Spleen (tissue), 11 donors: ENCODE data around the gene FAM89A. TPM values are rescaled to one million over a fixed set of nuclear protein-coding genes. Genes with fewer than 3 reads are reported as not detected.

Experiments used
- DNase-seq: peaks from one replicate; pipeline ENCODE4 v3.0.0-alpha.2; 2020
- H3K27ac ChIP-seq, 8 donors: fragments of 200-600 bp; sonication (generic) in 7 of 8; 1 replicate in 4 of 8; 2 replicates in 4 of 8; pipeline versions ENCODE4 v1.5.0 to v1.8.0; 2016 to 2021; ENCODE audit warnings: inconsistent platforms in 4 of 8, mild to moderate bottlenecking in 4 of 8, moderate library complexity in 1 of 8
- H3K27me3 ChIP-seq, 7 donors: fragments of 200-600 bp; sonication (generic) in 6 of 7; replicated peaks in 1 of 7; 1 replicate in 4 of 7; 2 replicates in 3 of 7; pipeline versions ENCODE4 v1.5.0 to v1.8.0; 2016 to 2021; ENCODE audit warnings: inconsistent platforms in 3 of 7, mild to moderate bottlenecking in 1 of 7
- H3K36me3 ChIP-seq, 6 donors: fragments of 200-600 bp; sonication (generic) in 5 of 6; 1 replicate in 4 of 6; 2 replicates in 2 of 6; pipeline versions ENCODE4 v1.5.0 to v1.8.0; 2016 to 2021; ENCODE audit warnings: inconsistent platforms in 2 of 6
- H3K4me1 ChIP-seq, 6 donors: fragments of 200-600 bp; sonication (generic) in 5 of 6; 1 replicate in 3 of 6; 2 replicates in 3 of 6; pipeline versions ENCODE4 v1.5.0 to v1.8.0; 2016 to 2021; ENCODE audit warnings: inconsistent platforms in 3 of 6
- H3K4me3 ChIP-seq, 8 donors: fragments of 200-600 bp; sonication (generic) in 7 of 8; 1 replicate in 4 of 8; 2 replicates in 4 of 8; pipeline versions ENCODE4 v1.5.0 to v1.8.0; 2016 to 2021; ENCODE audit warnings: inconsistent platforms in 4 of 8, mild to moderate bottlenecking in 4 of 8, moderate library complexity in 2 of 8
- H3K9me3 ChIP-seq, 8 donors: fragments of 200-600 bp; sonication (generic) in 7 of 8; 1 replicate in 4 of 8; 2 replicates in 4 of 8; pipeline versions ENCODE4 v1.5.0 to v1.8.0; 2016 to 2021; ENCODE audit warnings: inconsistent platforms in 4 of 8
- CTCF ChIP-seq, 11 experiments: fragments of 200-600 bp in 7 of 11; fragments of 450-650 bp in 4 of 11; sonication (generic) in 4 of 11; IDR thresholded peaks in 8 of 11; conservative IDR thresholded peaks in 3 of 11; 1 replicate in 7 of 11; 2 replicates in 4 of 11; pipeline versions ENCODE4 v1.4.0 to v1.8.0; 2016 to 2021; ENCODE audit warnings: antibody characterized with exemption in 11 of 11, inconsistent platforms in 4 of 11, mild to moderate bottlenecking in 1 of 11
- POLR2A ChIP-seq, 3 donors: fragments of 450-650 bp; IDR thresholded peaks; one replicate each; pipeline ENCODE4 v1.5.1; 2017; ENCODE audit warnings: antibody characterized with exemption in 3 of 3, mild to moderate bottlenecking in 1 of 3
- POLR2AphosphoS5 ChIP-seq, 3 donors: sonication (generic); formaldehyde crosslinking; IDR thresholded peaks; one replicate each; pipeline ENCODE4 v1.5.1; 2017; ENCODE audit warnings: antibody characterized with exemption in 3 of 3
- WGBS, 5 donors: extraction: QIAGEN DNeasy Blood & Tissue Kit in 3 of 5; methylation state at CpG; one replicate each; pipeline versions ENCODE4 v1.1.5 to v1.1.7; 2013 to 2018; 5-methylcytosine and 5-hydroxymethylcytosine counted together
- intact Hi-C: fragments of 100-400 bp; cut with DNase I; formaldehyde crosslinking; loops from one replicate; pipeline ENCODE4 v1.15.0; 2023; ENCODE audit warnings: low total_unique reads
- polyA plus RNA-seq, 3 donors: library from polyadenylated mRNA; stranded (reverse); fragments of 200-250 nt; gene quantifications; one replicate each; pipeline ENCODE4 v1.2.1, GENCODE V29; 2013
- total RNA-seq, 7 donors: library from RNA; depleted of rRNA in 3 of 7; stranded (reverse); fragments of >200 nt in 3 of 7; fragmentation: NEBNext Ultra II Directional in 4 of 7; extraction: Animal tissue kit (Norgen Biotek cat#: 25700) in 4 of 7; gene quantifications; one replicate each; pipeline versions ENCODE4 v1.1.0 to v1.2.1, GENCODE V29; 2016 to 2021
- donor health status: healthy with polysubstance abuse.
- donor health status: DM: no; HTN: no; CAD: no; lungs with moderate emphysema.
- donor health status: DM: no; HTN: no; CAD: no.
- donor health status: Bipolar disorder and iron deficiency.
- donor health status: healthy.
- donor health status: DM: no; HTN: no; CAD: no.
- donor health status: DM: yes; HTN: yes; CAD: no.

The FAM89A gene
- total and polyA plus RNA-seq, 10 donors, result 9.8 to 54.8 (median 34.8) TPM

DNA sequence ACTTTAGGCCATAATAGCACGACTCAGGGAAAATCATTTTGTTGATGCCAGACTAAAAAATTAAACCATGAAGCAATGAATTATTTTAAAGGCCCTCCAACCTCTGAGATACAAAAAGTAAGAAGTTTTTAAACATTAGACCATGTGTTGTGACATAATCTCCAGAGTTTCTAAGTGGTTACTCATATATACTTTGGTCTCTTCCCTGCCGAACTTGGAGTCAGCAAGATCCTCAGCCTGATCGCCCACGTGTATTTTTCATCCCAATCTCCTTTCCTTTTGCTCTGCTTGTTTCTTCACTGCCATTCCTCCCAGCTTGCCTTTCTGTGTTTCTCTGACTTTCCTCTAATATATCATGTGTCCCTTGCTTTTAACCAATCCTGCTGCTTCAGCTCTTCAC lies 57.4 kb downstream of the FAM89A start:
- DNase-seq, result no peak
- peaks cover 0 to 53% (median 0%) of the 10 kb centered on the region in 6 donors for H3K36me3 ChIP-seq
- no peak for TF ChIP-seq CTCF (IDR thresholded peaks at IDR 0.05 in 8 of 11, conservative IDR thresholded peaks at IDR 0.05 in 3 of 11)
- no peak for TF ChIP-seq POLR2AphosphoS5 (IDR thresholded peaks at IDR 0.05)
- no peak for TF ChIP-seq POLR2A (IDR thresholded peaks at IDR 0.05)
- intact Hi-C loops, result no loop called here
- H3K4me3 ChIP-seq, result no peak overlapping the region
- no peak overlapping the region for H3K27ac ChIP-seq
- no peaks in the 10 kb centered on the region for H3K9me3 ChIP-seq
- H3K27me3 ChIP-seq, result no peaks in the 10 kb centered on the region
- H3K4me1 ChIP-seq, result peaks cover 10 to 27% (median 15%) of the 10 kb centered on the region in 6 donors
- WGBS, 5 donors, result 68 to 94% (median 85%) methylated on average over 4 of the region's 4 CpGs

DNA sequence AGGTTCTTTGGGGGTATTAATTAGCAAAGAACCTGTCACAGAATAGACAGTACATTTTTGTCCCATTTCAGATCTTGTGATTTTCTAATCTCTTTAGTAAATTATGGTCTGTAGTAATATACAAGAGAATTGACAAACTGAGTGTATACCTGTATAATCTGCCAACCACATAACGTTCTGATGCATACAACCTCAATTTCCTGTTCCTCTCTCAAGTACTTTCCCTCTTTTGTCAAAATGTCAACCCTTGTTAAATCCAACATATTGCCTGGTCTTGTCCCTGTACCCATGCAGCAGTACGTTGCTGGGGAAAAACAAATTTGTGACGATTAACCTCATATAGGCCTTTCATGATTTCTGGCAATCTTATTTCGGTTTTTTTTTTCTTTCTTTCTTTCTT lies 60.1 kb downstream of the FAM89A start:
- Histone ChIP-seq H3K27ac (peak overlapping the region in 5 of 8 donors; percentile 83 to 92 (median 89)), H3K9me3 (no peaks in the 10 kb centered on the region), H3K27me3 (no peaks in the 10 kb centered on the region), H3K4me3 (peak overlapping the region in 6 of 8 donors; percentile 90 to 99 (median 94)), H3K36me3 (peaks cover 0 to 43% (median 0%) of the 10 kb centered on the region in 6 donors), H3K4me1 (peaks cover 17 to 52% (median 37%) of the 10 kb centered on the region in 6 donors)
- TF ChIP-seq POLR2A (IDR thresholded peaks at IDR 0.05), result no peak
- TF ChIP-seq POLR2AphosphoS5 (IDR thresholded peaks at IDR 0.05), result no peak
- no peak for TF ChIP-seq CTCF (IDR thresholded peaks at IDR 0.05 in 8 of 11, conservative IDR thresholded peaks at IDR 0.05 in 3 of 11)
- intact Hi-C loops, result loop anchor here (5.0 kb wide), 1 partner anchor 57 kb away; no protein-coding TSS in a partner anchor
- no peak for DNase-seq
- WGBS, 5 donors, result 50 to 62% (median 57%) methylated on average over 4 of the region's 4 CpGs

DNA sequence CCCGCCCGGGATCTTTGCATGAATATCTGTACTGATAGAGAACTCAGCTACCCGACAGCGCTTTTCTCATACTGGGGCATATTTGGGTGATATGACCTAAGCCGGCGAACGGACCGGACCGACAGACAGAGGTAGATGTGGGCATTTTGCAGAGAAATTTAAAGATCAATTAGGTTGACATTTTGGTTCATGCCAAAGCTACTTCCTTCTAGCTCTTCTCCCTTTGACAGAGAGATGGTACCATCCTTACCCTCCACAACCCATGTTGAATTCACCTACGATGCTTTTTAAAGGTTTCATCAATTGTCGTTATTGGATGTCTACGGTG lies 60.7 kb downstream of the FAM89A start:
- TF ChIP-seq POLR2AphosphoS5 (IDR thresholded peaks at IDR 0.05) (no peak), CTCF (IDR thresholded peaks at IDR 0.05 in 8 of 11, conservative IDR thresholded peaks at IDR 0.05 in 3 of 11) (no peak), POLR2A (IDR thresholded peaks at IDR 0.05) (no peak)
- Histone ChIP-seq H3K4me3 (peak overlapping the region; percentile 78 to 99 (median 94)), H3K36me3 (peaks cover 0 to 43% (median 0%) of the 10 kb centered on the region in 6 donors), H3K27ac (peak overlapping the region; percentile 61 to 92 (median 84)), H3K27me3 (no peaks in the 10 kb centered on the region), H3K4me1 (peaks cover 17 to 58% (median 37%) of the 10 kb centered on the region in 6 donors), H3K9me3 (no peaks in the 10 kb centered on the region)
- 3 to 8% (median 5%) methylated on average over 12 of the region's 12 CpGs for WGBS, 5 donors
- intact Hi-C loops, result loop anchor here (5.0 kb wide), 1 partner anchor 58 kb away; no protein-coding TSS in a partner anchor
- no peak for DNase-seq

DNA sequence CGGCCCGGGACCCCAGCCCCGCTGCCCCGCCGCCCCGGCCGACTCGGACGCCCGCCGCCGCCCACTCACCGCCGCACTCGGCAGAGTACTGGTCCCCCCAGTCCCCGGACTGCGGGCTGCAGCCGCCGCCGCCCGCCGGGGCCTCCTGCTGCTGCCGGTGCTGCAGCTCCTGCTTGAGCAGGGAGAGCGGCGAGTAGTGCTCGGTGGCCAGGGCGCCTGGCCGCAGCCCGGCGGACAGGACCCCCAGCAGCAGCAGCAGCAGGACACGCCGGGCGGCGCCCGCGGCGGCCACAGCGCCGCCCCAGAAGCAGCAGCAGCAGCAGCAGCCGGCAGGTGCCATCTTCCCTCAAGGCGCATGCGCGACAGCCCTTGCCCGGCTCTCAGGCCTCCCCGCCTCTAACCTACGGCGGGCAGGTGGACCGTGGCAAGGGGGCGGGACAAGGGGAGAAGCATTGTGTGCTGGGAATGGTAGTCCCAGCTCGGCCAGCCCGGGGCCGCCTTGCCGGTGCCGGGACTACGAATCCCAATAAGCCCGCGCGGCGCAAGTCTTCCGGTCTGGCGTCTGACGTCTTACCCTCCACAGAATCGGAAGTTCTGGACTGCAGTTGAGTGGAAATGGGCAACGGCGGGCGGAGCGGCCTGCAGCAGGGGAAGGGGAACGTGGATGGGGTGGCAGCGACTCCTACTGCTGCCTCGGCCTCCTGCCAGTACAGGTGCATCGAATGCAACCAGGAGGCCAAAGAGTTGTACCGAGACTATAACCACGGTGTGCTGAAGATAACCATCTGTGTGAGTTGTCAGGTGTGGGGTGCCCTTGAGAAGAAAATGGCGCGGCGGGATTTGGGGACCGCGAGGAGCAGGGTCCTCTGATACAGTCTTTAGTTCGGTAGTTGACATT lies 61.3 kb downstream of the FAM89A start, which contains the start of the genes ARV1 and TTC13:
Gene ARV1, plus strand, starts transcription at position 604 of the 898 bp plus-strand sequence. Its CDS starts 12 bp downstream, at position 616.
Gene TTC13, minus strand, starts transcription at position 371 of the 898 bp plus-strand sequence. Its CDS starts 31 bp downstream, at position 340.
- Histone ChIP-seq H3K27ac (peak within 1 kb of the TSS; percentile 73 to 92 (median 84)), H3K4me3 (peak within 1 kb of the TSS; percentile 78 to 99 (median 94)), H3K36me3 (peaks cover 0 to 40% (median 0%) of the 10 kb centered on the region in 6 donors), H3K9me3 (no peaks in the 10 kb centered on the region), H3K4me1 (peaks cover 17 to 64% (median 37%) of the 10 kb centered on the region in 6 donors), H3K27me3 (no peaks in the 10 kb centered on the region)
- TF ChIP-seq POLR2A (IDR thresholded peaks at IDR 0.05) (peak in 2 of 3 donors; percentile 16 to 53), CTCF (IDR thresholded peaks at IDR 0.05 in 8 of 11, conservative IDR thresholded peaks at IDR 0.05 in 3 of 11) (peak in 10 of 11 experiments; percentile 32 to 87 (median 67)), POLR2AphosphoS5 (IDR thresholded peaks at IDR 0.05) (peak; percentile 95 to 97 (median 95))
- WGBS, 5 donors, result 0 to 1% (median 0%) methylated on average over 36 to 79 of the region's 79 CpGs
- DNase-seq, result peak; percentile 100
- intact Hi-C loops, result loop anchor here (5.0 kb wide), 1 partner anchor 59 kb away; no protein-coding TSS in a partner anchor
